Measurements from ENCODE around the gene CARD10.

- TF ChIP-seq CTCF (IDR thresholded peaks at IDR 0.05; ENCODE audit: low read depth, low read length, missing input control): no peak
- TF ChIP-seq GABPA (IDR thresholded peaks at IDR 0.05 in 1 of 2, conservative IDR thresholded peaks at IDR 0.05 in 1 of 2): no peak
- no peak for TF ChIP-seq SP1 (IDR thresholded peaks at IDR 0.05)
- TF ChIP-seq RAD21 (IDR thresholded peaks at IDR 0.05): no peak
- no peak for TF ChIP-seq TAF1 (conservative IDR thresholded peaks at IDR 0.05)
- TF ChIP-seq MAX (IDR thresholded peaks at IDR 0.05): no peak
- TF ChIP-seq ZBTB33 (IDR thresholded peaks at IDR 0.05): no peak
- no peak for TF ChIP-seq ATF3 (IDR thresholded peaks at IDR 0.05)
- TF ChIP-seq EGR1 (IDR thresholded peaks at IDR 0.05; ENCODE audit: low read depth in 2 of 2): no peak
- TF ChIP-seq REST (IDR thresholded peaks at IDR 0.05): no peak
- TF ChIP-seq HNF4G (IDR thresholded peaks at IDR 0.05): no peak
- no peak for TF ChIP-seq HNF4A (conservative IDR thresholded peaks at IDR 0.05)
- TF ChIP-seq JUND (IDR thresholded peaks at IDR 0.05): no peak
- TF ChIP-seq YY1 (IDR thresholded peaks at IDR 0.05): no peak
Measured at GRCh38 chr22:37560608-37561211, 41.5 kb upstream of the CARD10 start.

Measured in liver (tissue), 3 donors.